ENCODE measurements around the gene GIPC2.
"Not testable (repeated sequence)": the region's sequence is repeated elsewhere in the genome, so short reads cannot be mapped to it uniquely, and the experiment has no call there.

Gene GIPC2

DNA sequence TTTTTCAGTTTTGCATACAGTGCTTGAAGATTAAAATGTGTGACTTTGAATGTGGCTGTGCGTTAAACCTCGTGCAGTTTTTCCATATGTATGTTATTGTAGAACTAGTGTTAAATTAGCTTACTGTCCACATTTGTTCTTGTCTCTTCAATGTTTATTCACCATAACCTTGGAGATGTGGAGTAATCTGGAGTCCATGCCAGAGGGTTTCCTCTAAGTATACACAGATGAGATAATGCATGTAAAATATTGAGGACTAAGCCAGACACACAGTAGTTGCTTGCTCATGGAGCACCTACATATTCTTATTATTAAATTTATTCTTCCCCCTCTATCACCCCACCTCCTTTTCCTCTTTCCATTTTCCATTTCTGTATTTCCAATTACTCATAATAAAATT is 7.7 kb upstream of the GIPC2 start:
- no peak for DNase-seq

DNA sequence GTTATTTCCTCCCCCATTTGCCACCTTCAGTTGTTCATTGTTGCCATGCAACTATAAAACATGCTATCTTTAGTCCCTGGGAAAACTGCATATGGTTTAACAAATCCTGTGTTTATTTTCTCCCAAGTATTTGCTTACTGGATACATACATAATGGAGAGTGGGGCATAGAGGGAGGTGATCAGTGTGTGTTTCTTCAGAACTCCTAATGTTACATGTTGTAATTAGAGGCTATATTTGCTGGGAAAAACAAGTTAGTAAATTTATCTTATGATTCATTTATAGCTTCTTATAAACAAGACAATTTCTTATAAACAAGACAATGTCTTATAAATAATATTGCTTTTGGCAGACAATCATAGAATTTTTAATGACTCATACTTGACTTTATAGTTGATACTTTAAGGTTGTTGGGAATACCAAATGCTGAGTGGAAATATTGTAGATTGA is 7.3 kb upstream of the GIPC2 start:
- no peak for DNase-seq

DNA sequence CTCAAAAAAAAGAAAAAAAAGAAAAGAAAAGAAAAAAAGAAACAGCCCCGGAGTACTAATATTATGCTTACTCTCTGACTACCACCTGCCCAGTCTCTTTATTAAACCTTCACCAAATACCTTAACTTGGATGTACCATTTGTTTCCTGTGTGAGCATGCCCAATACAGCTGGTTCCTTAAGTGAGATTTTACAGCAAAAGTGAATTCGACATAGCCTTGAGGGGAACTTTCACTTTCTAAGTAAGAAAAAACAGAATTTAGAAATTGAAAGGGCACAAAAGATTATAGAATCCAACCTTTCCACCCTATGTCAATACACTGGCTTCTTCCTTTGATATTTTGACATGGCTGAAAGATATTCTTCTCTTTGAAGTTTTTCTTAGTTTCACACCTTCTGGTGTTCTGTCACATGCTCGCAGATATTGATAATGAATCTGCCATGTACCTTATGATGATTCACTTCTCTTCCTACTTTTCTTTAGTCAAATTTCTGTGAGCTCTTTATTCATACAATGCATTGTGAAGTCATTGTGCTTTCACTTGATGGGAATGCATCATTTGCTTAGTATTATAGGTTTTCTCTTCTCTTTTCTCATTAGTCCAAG is 5.2 kb upstream of the GIPC2 start:
- no peak for DNase-seq

DNA sequence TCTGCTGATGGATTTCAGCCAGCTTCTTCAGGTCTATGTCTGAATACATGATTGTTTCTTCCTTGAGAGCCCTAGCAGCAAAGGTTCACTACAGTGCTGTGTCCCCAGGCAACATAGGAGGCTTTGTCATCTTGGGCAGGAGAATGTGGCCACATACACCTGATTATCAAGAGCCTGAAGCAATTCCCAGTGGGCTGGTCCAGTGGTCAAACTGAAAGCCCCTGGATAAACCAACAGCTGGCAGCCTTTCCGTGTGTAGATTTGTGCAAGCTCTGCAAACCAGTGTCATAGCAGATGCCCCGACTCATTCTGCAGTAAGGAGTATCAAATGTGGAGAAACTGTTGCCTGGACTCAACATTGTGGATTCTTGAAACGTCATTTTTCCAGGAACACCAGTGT is 2.3 kb upstream of the GIPC2 start:
- no peak for DNase-seq

DNA sequence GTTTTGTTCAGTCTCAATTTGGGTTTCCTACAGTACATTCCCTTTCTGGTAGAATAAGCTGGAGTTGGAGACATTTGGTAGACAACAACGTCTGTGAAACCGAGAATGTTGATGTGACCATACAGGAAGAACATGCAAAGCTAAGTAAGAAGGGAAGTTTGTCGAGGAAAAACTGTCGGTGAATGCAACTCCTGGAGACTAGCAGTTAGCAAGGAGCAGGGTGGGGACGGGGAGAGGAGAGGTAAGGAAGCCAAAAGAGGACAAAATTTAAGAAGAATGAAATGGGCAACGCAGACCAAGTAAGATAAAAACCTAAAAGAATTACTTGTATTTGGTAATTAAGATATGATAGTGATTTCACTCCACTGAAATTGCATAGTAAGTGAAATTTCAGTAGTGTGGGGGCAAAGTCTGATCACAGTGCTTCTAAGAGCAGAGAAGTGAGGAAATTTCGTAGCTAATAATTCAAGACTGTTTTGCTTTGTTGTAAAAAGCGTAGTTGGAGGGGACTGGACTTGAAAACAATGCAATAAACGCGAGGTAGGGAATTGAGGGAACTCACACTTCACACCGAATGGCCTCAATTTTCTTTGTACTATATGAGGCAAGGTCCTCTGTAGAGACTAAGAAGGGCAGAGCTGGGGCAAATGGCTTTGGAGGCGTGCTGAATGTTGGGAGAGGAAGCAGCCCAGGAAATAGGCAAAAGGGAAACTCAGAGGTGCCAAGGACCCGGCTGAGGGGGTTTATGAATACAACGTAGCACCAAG is 787 bp upstream of the GIPC2 start:
- no peak for DNase-seq

DNA sequence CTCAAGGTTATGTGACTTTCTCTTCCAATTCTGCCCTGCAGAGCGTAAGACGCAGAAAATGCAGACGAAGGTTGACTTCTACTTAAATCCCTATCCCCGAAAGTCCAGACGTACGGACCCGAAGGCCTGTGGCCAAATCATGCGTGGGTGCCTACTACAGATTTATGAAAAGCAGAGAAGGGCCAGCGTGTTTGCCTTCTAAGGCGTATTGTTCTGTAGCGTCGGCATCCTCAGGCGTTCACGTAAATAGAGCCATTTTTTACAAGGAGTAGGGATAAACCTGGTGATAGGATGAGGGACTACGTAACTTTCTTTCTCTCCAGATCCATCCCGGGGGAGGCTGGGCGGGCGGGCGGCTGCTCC is 222 bp upstream of the GIPC2 start:
- no peak for DNase-seq

DNA sequence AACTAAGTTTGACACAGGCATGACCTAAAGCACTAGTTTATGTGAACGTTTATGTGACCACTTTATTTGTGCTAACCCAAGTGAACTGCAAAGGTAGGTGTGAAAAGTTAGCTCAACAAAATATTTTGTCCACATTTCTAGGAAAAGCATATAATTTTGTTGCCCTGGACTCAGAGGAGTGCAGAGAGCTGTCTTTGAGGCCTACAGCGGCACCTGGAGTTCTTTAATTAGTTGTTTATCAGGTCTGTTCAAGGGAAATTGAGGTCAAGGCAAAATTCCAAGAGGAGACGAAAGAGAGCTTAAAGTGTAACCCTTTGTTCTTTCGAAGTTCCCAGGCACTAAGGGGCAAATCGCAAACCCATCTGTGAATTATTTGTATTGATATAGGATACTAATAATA is 1.3 kb downstream of the GIPC2 start:
- no peak for DNase-seq

DNA sequence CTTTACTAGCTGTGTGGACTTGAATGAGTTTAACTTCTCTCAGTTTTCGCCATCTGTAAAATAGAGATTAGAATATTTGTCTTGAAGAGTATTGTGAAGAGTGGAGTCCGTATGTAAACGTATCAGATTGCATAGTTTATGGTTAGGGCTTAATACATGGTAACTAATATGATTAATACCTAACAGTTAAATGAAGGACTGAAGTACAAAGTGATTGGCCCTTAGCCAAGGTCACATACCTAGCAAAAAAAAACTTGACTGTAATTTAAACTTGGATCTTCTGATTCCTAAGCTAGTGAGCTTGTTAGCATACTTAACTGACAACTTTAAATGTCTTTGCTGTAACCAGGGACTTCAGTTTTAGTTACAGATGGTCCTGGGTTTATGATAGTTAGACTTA is 1.9 kb downstream of the GIPC2 start:
- DNase-seq, result no peak

DNA sequence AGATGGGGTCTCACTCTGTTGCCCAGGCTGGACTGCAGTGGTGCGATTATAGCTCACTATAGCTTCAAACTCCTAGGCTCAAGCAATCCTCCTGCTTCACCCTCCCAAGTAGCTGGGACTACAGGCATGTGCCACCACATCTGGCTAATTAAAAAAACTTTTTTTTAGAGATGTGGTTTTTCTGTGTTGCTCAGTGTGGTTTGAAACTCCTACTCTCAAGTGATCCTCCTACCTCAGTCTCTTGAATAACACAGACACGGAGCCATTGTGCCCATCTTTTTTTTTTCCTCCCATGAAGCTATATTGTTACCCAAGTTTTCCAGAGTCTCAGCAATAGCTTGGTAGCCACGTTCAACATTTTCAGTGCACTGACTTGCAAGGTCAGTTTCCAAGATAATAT is 2.7 kb downstream of the GIPC2 start:
- DNase-seq, result no peak

DNA sequence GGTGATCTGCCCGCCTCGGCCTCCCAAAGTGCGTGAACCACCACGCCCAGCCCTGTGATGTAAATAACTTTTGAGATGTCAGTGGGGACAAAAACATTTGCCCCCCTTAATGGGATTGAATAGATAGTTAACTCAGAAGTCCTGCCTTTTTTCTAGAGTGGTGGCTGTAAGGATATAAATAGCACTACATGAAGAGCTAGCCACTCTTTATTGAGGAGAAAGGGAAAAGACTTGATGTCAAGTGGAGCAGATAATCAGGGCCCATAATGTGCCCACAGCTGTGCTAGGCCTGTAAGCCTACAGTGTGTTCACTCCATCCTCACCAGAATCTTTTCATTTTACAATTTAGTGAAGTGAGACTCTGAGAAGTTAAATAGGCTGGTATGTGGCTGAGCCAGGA is 3.6 kb downstream of the GIPC2 start:
- no peak for DNase-seq

DNA sequence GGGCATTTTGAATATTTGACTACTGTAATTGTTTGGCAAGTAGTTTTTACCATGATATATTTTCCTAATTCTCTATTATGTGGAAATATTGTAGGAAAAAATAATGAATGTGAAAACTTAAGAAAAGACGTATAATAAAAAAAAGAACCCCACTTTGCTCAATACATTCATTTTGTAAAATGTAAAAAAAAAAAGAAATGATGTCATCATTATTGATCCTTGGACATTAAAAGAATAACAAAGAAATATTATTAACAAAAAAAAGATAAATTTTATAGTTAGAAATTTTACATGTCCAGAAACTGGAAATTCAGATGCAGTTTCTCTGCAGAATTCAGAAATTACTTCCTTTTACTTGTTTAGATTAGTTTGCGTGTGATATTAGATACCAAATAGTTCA is 5.2 kb downstream of the GIPC2 start:
- no peak for DNase-seq

DNA sequence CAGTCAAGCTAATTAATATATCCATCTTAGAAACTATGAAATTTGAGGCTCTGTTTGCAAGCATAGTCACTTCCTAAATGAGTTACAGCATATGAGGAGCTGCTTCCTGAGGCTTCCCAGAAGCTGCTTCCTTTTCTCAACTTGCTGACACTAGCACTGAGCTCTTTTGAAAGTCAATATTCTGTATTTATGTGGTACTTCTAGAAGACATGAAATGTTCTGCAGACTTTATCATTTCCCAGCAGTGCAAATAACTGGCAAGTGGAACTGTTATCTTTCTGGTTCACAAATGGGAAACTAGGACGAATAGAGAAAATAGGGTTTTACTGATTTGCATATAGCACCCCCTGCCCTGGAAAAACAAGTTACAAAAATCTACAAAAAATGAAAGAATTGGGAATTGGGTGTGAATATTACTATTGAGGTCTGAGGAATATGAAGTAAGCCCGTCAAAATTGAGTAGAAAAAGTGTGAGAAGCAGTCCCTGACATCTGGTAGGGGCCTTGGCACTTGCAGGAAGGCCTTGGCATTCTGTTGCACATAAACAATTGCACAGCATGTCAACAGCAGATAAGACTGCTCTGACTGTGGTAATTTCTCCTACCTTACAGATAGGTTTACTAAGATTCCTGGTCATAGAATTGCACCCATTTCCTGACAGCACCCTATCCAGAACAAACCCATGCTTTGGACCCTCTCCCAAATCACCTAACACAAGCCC is 7.1 kb downstream of the GIPC2 start:
- DNase-seq, result no peak

DNA sequence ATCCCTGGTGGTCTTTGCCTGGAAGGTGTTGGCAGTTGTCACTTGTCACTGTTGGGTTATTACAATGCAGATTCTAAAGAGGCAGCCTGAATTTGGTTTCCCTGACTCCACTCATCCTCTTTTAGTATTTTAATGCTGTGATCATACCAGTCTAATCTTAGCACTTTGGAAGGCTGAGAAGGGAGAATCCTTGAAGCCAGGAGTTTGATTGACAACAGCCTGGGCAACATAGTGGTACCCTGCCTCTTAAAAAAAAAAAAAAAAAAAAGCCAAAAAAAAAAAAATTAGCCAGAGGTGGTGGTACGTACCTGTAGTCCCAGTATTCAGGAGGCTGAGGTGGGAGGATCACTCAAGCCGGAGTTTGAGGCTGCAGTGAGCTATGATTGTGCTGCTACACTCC is 7.7 kb downstream of the GIPC2 start:
- no peak for DNase-seq

DNA sequence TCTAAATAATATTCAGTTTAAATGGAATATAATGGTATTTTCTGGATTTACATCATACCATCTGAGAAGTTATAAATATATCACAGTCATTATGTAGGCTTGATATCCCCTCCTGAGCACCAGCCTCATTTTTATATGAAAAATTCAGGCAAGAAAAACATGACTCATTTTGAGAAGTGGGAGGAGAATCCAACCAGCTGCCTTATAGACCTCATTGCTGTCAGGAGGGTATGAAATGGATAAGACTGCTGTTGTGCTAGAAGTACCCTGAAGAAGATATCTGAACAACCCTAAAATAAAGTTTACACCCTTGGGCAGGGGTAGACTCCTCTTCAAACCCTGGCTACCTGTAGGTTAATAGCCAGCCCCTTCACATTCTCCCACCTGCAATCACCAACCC is 8.8 kb downstream of the GIPC2 start:
- DNase-seq, result no peak

DNA sequence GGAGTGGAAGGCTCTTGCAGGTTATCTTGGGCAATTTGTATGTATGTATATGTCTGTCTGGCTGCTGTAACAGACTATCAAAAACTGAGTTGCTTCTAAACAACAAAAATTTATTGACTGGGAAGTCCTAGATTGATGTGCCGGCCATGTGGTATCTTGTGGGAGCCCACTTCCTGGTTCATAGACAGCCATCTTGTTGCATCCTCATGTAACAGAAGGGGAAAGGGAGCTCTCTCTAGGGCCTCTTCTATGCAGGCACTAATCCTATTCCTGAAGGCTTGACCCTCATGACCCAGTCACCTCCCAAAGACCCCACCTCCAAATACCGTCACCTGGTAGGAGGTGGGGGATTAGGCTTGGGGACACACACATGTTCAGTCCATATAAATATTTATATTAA is 9.2 kb downstream of the GIPC2 start:
- DNase-seq, result no peak

DNA sequence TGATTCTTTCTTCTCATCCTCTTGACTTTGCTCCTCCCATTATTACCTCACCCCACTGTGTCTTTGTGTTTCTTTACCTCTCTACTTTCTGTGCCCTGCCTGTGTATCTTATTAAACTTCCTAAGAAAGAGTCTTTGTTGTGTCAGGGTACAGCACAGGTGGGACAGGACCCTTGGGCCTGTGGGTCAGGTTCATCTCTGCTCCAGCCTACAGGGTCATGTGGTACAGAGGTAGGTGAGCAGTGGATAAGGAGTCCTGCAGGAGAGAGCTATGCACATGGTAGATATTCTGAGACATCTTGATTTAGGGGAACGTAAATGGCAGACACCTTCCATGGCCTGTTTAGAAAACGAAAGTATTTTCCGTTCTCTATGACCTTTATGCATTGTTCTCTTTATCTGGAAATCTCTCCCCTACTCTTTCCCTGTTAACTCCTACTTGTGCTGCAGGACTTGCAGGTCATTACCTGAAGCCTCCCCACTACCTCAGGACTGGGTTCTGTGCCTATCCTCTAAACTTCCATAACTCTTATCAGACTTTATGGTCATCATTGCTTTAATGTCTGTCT is 9.9 kb downstream of the GIPC2 start:
- DNase-seq, result no peak

DNA sequence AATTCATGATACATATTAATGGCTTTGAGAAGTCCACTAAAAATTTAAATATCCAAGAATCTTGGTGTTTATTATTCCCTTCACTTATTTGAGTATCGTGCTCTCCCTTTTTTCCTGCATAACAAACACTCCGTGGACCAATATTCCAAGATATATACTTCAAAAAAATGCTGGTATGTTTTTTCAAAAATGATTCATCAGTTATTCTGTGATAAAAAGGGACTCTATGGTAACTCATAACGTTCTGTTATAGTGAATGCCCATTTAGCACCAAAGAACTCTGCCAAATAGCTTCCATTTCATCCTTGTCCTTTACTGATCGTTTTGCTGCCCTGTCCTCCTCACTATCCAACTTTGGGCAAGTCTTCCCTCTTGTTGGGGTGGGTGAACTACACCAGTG is 12.9 kb downstream of the GIPC2 start:
- no peak for DNase-seq

DNA sequence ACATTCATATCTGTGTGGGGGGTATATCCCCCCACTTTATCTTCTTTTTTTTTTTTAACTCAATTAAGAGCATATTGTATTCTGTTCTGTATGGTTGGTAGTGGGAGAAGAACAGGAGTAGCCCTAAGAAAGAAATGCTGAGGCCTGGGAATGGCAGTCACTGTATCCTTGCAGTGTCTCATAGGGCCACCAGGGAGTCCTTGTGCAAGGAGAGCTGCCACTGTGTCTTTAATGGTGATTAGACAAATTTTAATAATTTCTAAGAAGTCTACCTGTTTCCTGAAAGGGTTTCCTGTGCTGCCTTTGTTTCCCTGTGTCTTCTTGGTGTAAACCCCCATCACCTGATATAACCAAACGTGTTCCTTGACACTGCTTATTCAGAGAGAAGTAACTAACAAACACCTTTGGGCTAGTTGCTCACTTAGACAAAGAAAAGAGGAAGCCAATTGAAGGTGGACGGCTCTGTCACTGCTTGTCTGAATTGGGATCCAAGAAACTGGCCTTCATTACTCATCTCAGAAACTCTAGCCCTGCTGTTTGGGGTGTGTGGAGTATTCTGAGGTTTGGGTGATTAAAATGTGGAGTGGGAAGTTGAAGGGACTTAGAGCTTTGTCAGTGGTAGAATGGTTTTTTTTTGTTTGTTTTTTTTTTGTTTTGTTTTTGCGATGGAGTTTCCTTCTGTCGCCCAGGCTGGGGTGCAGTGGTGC is 15.2 kb downstream of the GIPC2 start:
- DNase-seq, result no peak

DNA sequence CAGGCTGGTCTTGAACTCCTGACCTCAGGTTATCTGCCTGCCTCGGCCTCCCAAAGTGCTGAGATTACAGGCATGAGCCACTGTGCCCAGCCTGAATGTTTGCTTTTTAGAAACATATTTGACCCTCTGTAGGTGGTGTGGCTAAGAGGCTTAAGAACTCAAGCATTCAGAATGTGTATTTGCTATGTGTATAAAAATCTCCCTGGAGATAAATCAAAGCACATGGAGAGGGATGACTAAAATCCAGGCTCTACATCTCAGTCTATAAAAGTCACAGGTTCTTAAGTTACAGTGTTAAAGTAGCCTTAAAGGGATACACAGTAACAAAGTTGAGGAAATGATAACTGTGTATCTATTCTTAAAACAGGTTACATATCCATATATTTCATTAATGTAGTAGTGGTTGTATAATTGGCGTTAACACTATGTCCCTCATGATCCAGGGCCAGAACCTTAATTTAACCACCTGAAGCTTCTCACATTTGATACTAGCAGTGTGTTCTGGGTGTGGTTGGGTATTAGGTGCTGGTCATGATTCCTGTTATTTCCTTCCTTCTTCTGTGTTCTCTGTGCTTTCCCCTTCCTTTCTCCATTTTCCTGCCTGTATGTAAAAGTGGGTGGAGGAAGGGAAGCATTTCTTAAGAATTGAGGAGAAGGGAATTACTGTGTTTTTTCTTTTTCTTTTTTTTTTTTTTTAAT is 16.2 kb downstream of the GIPC2 start:
- DNase-seq, result no peak

DNA sequence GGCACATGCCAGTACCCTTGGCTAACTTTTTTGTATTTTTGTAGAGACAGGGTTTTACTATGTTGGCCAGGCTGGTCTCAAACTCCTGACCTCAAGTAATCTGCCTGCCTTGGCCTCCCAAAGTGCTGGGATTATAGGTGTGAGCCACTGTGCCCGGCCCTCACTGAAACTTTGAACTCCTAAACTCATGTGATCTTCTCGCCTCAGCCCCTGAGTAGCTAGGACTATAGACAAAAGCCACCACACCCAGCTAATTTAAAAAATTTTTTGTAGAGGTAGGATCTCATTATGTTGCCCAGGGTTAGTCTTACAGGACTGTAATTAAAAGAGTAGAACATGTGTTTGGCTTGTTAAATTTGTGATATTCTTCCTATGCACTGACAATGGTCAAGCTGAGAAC is 19.1 kb downstream of the GIPC2 start:
- DNase-seq, result not testable (repeated sequence)

DNA sequence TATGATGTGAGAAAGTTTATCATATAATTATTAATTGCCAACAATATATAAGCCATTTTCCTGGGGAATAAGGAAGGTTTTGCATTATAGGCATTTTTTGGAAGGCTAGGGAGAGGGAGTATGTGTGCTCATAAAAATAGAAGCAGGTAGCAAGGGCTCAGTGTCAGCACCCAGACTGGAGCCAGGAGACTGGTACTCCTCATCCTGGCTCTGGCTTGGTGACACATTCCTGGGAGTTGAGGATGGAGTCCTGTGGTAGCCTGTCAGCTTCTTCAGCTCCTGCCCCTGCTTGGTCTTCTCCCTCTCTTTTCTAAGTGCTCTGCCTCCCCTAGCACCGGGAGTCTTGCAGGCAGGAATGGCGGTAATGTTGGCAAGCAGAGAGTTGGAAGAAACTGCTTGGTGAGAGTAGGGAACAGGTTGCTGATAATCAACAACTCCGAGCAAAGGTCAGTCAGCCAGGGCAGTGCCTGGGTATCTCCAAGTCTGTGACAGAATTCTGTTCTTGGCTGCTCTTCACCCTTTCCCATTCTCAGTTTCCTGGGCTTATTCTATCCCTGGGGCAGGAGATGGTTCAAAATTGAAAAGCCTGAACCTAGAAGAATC is 23.0 kb downstream of the GIPC2 start:
- no peak for DNase-seq

DNA sequence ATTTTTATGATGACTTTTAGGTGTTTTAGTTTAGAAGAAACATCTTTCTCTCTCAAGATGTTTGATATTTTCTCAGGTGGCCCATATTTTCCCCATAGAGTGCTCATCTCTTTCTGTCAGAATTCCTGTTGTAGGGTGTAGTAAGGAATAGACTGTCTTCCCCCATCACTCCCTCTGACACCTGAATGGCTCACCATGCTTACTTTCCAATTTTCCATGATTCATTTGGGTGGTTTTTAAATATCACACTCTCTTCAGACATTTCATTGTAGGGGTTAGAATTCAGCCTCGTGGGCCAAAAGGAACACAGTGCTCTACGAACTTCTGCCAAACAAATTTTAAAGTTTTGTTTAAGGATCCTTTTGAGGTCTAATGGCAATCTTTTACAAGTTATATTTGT is 24.0 kb downstream of the GIPC2 start:
- no peak for DNase-seq
